Stimulated activated CD4-positive, alpha-beta T cell treated with anti-CD3 and anti-CD28 coated beads, Interleukin-4, amount 100 ng/mL, for 1 hour (primary cell): Measurements from ENCODE around the gene RABAC1.

Source experiments
- DNase-seq: peaks from one replicate; pipeline ENCODE4 v3.0.0-alpha.2; 2020

RABAC1 gene

GRCh38 chr19:41913538-41914423 lies 45.3 kb downstream of the RABAC1 start:
- DNase-seq = no peak

GRCh38 chr19:41912899-41913537 lies 46.1 kb downstream of the RABAC1 start:
- DNase-seq = no peak

GRCh38 chr19:41911889-41912731 lies 47.0 kb downstream of the RABAC1 start:
- no peak for DNase-seq

DNA sequence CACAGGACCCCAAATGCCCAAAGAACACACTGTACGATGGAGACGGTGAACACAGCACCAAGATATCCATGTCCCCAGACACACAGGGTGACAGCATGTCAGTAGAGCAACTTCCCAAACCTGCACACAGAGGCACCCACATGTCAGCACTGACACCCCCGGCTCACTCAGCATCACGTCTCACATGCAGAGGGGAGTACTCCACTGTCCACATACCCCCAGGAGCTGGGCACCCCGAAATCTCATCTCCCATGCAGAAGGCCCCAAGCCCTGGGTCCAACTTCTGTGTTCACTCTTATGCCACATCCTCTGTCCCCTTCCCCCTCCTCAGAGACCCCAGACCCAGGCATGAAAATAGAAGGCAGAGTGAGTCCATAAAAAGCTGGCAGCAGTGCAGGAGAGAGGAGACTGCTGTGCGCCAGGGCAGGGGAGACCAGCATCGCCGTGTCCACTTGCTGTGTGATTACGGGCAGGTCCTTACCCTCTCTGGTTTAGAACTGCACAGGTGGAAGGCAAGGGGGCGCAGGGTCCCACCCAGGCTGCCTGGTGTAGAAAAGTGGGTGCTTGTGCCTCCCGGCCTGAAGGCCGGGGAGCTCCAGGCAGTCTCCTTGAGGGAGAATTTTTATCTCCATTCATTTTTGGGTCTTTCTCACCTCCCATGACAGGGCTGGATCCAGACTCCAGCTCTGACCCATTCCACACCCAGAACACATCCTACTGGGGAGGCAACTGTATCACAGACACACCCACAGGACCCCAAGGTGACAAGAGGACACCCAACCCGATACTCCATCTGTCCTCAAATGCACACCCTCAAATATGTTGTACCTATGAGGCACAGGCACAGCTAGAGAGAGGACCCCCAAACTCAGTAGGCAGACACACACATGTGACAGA lies 47.9 kb downstream of the RABAC1 start:
- DNase-seq = no peak

DNA sequence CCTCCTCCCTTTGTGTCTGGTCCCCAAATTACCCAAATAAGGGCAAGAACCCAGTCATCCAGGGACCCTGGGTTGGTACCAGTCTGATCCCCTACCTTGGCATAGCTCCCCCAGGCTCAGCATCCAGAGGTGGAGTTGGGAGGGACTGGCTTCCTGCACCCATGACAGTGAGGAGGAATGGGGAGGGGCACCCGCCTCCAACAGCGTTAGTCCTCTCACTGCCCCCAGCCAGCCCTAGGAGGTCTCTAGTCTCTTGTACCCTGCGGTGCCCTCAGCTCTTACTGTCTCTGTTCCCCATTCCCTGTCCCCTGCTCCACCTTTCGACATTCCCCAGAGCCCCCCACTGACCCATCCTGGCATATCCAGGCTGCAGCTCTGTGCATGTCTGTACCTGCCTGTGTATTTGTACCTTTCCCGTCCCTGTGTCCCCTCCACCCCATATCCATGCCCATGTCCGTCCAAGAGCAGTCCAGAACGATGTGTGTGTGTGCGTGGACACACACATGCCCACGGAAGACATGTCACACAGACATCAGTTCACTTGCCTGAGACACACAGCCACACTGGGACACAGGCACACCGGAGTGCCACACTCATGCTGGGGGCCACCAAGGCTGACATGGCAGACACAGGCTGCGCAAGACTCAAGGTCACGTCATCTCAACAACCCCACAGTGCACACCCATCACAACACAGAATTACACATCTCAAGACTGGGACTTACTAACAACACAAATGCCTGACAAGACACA lies 48.7 kb downstream of the RABAC1 start:
- DNase-seq = no peak

- no peak for DNase-seq
Measured at GRCh38 chr19:41909706-41910105, 49.4 kb downstream of the RABAC1 start.

- DNase-seq = no peak
Measured at GRCh38 chr19:41908724-41909464, 50.2 kb downstream of the RABAC1 start.

GRCh38 chr19:41907994-41908615 lies 51.0 kb downstream of the RABAC1 start:
- no peak for DNase-seq

DNA sequence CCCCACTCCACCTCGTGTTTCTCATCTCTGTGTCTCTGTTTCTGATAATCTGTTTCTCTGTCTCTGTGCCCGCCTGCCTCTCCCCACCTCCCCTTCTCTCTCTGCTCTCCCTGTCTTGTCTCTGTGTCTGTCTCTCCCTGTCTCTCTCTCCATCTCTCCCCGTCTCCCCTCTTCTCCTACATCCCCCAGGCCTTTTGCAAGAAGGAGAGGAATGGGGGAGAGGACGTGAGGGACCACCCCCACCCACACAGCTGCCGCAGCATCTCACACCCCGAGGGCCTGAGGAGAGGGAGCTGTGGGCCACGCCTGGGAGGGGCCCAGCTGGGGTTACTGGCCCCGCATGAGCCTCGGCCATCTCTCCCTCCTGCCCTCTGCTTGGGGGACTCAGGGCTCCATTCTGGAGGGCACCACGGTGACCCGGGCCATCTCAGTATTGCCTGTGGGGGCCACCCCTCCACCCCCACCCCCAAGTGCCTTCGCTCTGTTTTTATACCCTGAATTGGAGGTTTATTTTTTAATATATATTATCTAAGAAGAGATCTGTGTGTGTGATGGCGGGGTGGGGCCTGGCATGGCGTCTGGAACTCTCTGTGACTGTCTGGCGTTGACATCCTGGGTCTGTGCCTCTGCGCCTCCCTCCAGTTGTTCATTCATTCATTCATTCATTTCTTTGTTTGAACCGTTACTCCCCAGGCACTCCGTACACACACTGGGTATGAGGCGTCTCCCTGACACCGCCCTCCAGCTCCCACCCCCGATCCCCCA lies 52.0 kb downstream of the RABAC1 start:
- no peak for DNase-seq
